Astrocyte (in vitro differentiated cells and primary cell): ENCODE measurements around the gene DCC. TPM values are rescaled to one million over a fixed set of nuclear protein-coding genes. Genes with fewer than 3 reads are reported as not detected.

Experiments
- DNase-seq: peaks from one replicate; pipeline ENCODE4 v3.0.0-alpha.2; 2010; ENCODE audit warnings: low read depth
- FAIRE-seq: peaks from 2 replicates; lab custom pipeline; 2011; peaks lifted over from hg19 to GRCh38; lab: Jason Lieb, UNC
- H2AFZ ChIP-seq: 2 replicates; pipeline ENCODE4 v1.6.0; 2012; ENCODE audit warnings: low read depth, low read length, inconsistent platforms
- H3K27ac ChIP-seq: 2 replicates; pipeline ENCODE4 v1.5.1; 2011; ENCODE audit warnings: low read depth, low read length, inconsistent platforms
- H3K27me3 ChIP-seq: 2 replicates; pipeline ENCODE4 v1.6.0; 2011; ENCODE audit warnings: low read length, inconsistent platforms; ENCODE audit not compliant: insufficient read depth
- H3K36me3 ChIP-seq: 2 replicates; pipeline ENCODE4 v1.5.1; 2011; ENCODE audit warnings: low read length, inconsistent platforms; ENCODE audit not compliant: insufficient read depth
- H3K4me1 ChIP-seq: 2 replicates; pipeline ENCODE4 v1.5.1; 2011; ENCODE audit warnings: low read length, inconsistent platforms; ENCODE audit not compliant: insufficient read depth
- H3K4me2 ChIP-seq: 2 replicates; pipeline ENCODE4 v1.6.0; 2012; ENCODE audit warnings: low read length, inconsistent platforms
- H3K4me3 ChIP-seq: 2 replicates; pipeline ENCODE4 v1.5.1; 2011; ENCODE audit warnings: low read depth, mild to moderate bottlenecking, low read length, inconsistent platforms; ENCODE audit not compliant: insufficient read depth
- H3K79me2 ChIP-seq: 2 replicates; pipeline ENCODE4 v1.6.0; 2012; ENCODE audit warnings: mild to moderate bottlenecking, low read length, inconsistent platforms; ENCODE audit not compliant: insufficient read depth
- H3K9ac ChIP-seq: 2 replicates; pipeline ENCODE4 v1.6.0; 2012; ENCODE audit warnings: mild to moderate bottlenecking, low read length, inconsistent platforms
- H3K9me3 ChIP-seq: 2 replicates; pipeline ENCODE4 v1.5.1; 2012; ENCODE audit warnings: low read depth, mild to moderate bottlenecking, low read length, inconsistent platforms; ENCODE audit not compliant: insufficient read depth
- H4K20me1 ChIP-seq: 2 replicates; pipeline ENCODE4 v1.6.0; 2012; ENCODE audit warnings: low read length, inconsistent platforms; ENCODE audit not compliant: insufficient read depth
- H3K27ac Mint-ChIP-seq: one replicate; pipeline ENCODE4 v1.8.0; 2021; ENCODE audit warnings: mild to moderate bottlenecking, mixed read lengths; ENCODE audit not compliant: unreplicated experiment
- H3K27me3 Mint-ChIP-seq: one replicate; pipeline ENCODE4 v1.8.0; 2021; ENCODE audit warnings: low read depth, mixed read lengths; ENCODE audit not compliant: unreplicated experiment
- H3K36me3 Mint-ChIP-seq: one replicate; pipeline ENCODE4 v1.8.0; 2021; ENCODE audit warnings: low read depth, mixed read lengths; ENCODE audit not compliant: unreplicated experiment
- H3K4me1 Mint-ChIP-seq: one replicate; pipeline ENCODE4 v1.8.0; 2021; ENCODE audit warnings: low read depth, mixed read lengths; ENCODE audit not compliant: unreplicated experiment
- H3K4me3 Mint-ChIP-seq: one replicate; pipeline ENCODE4 v1.8.0; 2021; ENCODE audit warnings: mild to moderate bottlenecking, moderate library complexity, mixed read lengths; ENCODE audit not compliant: unreplicated experiment
- H3K9me3 Mint-ChIP-seq: one replicate; pipeline ENCODE4 v1.8.0; 2021; ENCODE audit warnings: mild to moderate bottlenecking, mixed read lengths; ENCODE audit not compliant: unreplicated experiment
- CTCF ChIP-seq: IDR thresholded peaks from 2 replicates; pipeline ENCODE4 v1.5.1; 2011; ENCODE audit warnings: low read depth, mild to moderate bottlenecking, inconsistent platforms, low read length, moderate library complexity; ENCODE audit not compliant: insufficient read depth
- EZH2 ChIP-seq: IDR thresholded peaks from 2 replicates; pipeline ENCODE4 v1.6.1; 2012; ENCODE audit warnings: mild to moderate bottlenecking, low read length, inconsistent platforms; ENCODE audit not compliant: insufficient read depth
- total RNA-seq: library from RNA; stranded (reverse); gene quantifications from 2 replicates; pipeline ENCODE4 v1.2.1, GENCODE V29; 2021

DCC gene
- total RNA-seq, 1 donor from 2014 or later, result 2.6 TPM

- Mint-ChIP-seq H3K4me3 (no peak overlapping the region), H3K36me3 (no peaks in the 10 kb centered on the region), H3K4me1 (no peaks in the 10 kb centered on the region), H3K27ac (no peak overlapping the region), H3K27me3 (no peaks in the 10 kb centered on the region), H3K9me3 (peaks cover 2% of the 10 kb centered on the region)
- no peak overlapping the region for H3K9ac ChIP-seq
- H3K79me2 ChIP-seq, result no peaks in the 10 kb centered on the region
- no peaks in the 10 kb centered on the region for H3K36me3 ChIP-seq
- H3K27ac ChIP-seq, result no peak overlapping the region
- DNase-seq, result no peak
- H2AFZ ChIP-seq, result no peak overlapping the region
- H3K9me3 ChIP-seq, result no peaks in the 10 kb centered on the region
- no peaks in the 10 kb centered on the region for H3K4me1 ChIP-seq
- no peak overlapping the region for H3K4me2 ChIP-seq
- H3K4me3 ChIP-seq, result no peak overlapping the region
- H3K27me3 ChIP-seq, result no peaks in the 10 kb centered on the region
- FAIRE-seq, result no peak
- TF ChIP-seq EZH2 (no peak), CTCF (no peak)
- no peaks in the 10 kb centered on the region for H4K20me1 ChIP-seq
Measured at GRCh38 chr18:53478155-53478554, 1138.2 kb downstream of the DCC start.

- FAIRE-seq, result no peak
- Histone ChIP-seq H4K20me1 (no peaks in the 10 kb centered on the region), H3K4me3 (no peak overlapping the region), H2AFZ (no peak overlapping the region), H3K9me3 (no peaks in the 10 kb centered on the region), H3K4me1 (no peaks in the 10 kb centered on the region), H3K27ac (no peak overlapping the region), H3K36me3 (no peaks in the 10 kb centered on the region), H3K27me3 (no peaks in the 10 kb centered on the region), H3K4me2 (no peak overlapping the region), H3K79me2 (no peaks in the 10 kb centered on the region), H3K9ac (no peak overlapping the region)
- Mint-ChIP-seq H3K4me3 (no peak overlapping the region), H3K27ac (no peak overlapping the region), H3K4me1 (peaks cover 3% of the 10 kb centered on the region), H3K36me3 (no peaks in the 10 kb centered on the region), H3K27me3 (no peaks in the 10 kb centered on the region), H3K9me3 (no peaks in the 10 kb centered on the region)
- DNase-seq, result no peak
- TF ChIP-seq EZH2, result no peak
- no peak for TF ChIP-seq CTCF
Measured at GRCh38 chr18:53486296-53486695, 1146.3 kb downstream of the DCC start.

GRCh38 chr18:53489266-53489665 lies 1149.3 kb downstream of the DCC start:
- FAIRE-seq (no peak), DNase-seq (no peak)
- Histone ChIP-seq H3K4me1 (no peaks in the 10 kb centered on the region), H3K27me3 (no peaks in the 10 kb centered on the region), H4K20me1 (no peaks in the 10 kb centered on the region), H3K4me3 (no peak overlapping the region), H3K36me3 (no peaks in the 10 kb centered on the region), H3K4me2 (no peak overlapping the region), H3K9ac (no peak overlapping the region), H2AFZ (no peak overlapping the region), H3K9me3 (no peaks in the 10 kb centered on the region), H3K79me2 (no peaks in the 10 kb centered on the region), H3K27ac (no peak overlapping the region)
- no peak overlapping the region for H3K4me3 Mint-ChIP-seq
- no peak for TF ChIP-seq CTCF
- TF ChIP-seq EZH2, result no peak
- H3K4me1 Mint-ChIP-seq, result peaks cover 6% of the 10 kb centered on the region
- H3K9me3 Mint-ChIP-seq, result peaks cover 5% of the 10 kb centered on the region
- H3K27me3 Mint-ChIP-seq, result no peaks in the 10 kb centered on the region
- H3K27ac Mint-ChIP-seq, result no peak overlapping the region
- no peaks in the 10 kb centered on the region for H3K36me3 Mint-ChIP-seq
